HEK293 (cell line): Measurements from ENCODE around the gene AOAH.

Experiments used
- CTCF ChIA-PET: fragments of 350-600 bp; formaldehyde crosslinking; extraction: SDS; loops from one replicate; lab custom pipeline; 2021; ENCODE audit warnings: antibody characterized with exemption; lab: Yijun Ruan, JAX
- POLR2A ChIA-PET: fragments of 300-600 bp; formaldehyde crosslinking; extraction: SDS; loops from one replicate; lab custom pipeline; 2020; ENCODE audit warnings: antibody characterized with exemption, inconsistent platforms; lab: Yijun Ruan, JAX
- H3K27ac ChIP-seq: fragments of 200-500 bp; sonication (Bioruptor generic); 2 replicates; pipeline ENCODE4 v1.5.1; 2014; ENCODE audit warnings: low read depth, low read length, control low read depth, inconsistent platforms; ENCODE audit errors: extremely low read depth
- H3K36me3 ChIP-seq, 2 experiments: fragments of 200-500 bp in 1 of 2; sonication (Bioruptor generic) in 1 of 2; 1 replicate in 1 of 2; 2 replicates in 1 of 2; pipeline ENCODE4 v1.5.1; 2014 to 2017; ENCODE audit warnings: inconsistent platforms in 2 of 2, low read length in 2 of 2; ENCODE audit not compliant: control insufficient read depth in 2 of 2, insufficient read depth in 1 of 2
- H3K4me1 ChIP-seq: fragments of 200-500 bp; sonication (Bioruptor generic); 2 replicates; pipeline ENCODE4 v1.5.1; 2014; ENCODE audit warnings: mild to moderate bottlenecking, low read length, inconsistent platforms; ENCODE audit not compliant: control insufficient read depth, insufficient read depth
- H3K4me3 ChIP-seq: 2 replicates; pipeline ENCODE4 v1.5.1; 2011; ENCODE audit warnings: low read depth, mild to moderate bottlenecking, control low read depth, low read length, moderate library complexity
- H3K9me3 ChIP-seq: fragments of 200-500 bp; sonication (Bioruptor generic); 2 replicates; pipeline ENCODE4 v1.5.1; 2014; ENCODE audit warnings: low read depth, low read length, inconsistent platforms; ENCODE audit not compliant: control insufficient read depth, insufficient read depth
- FEZF1 ChIP-seq: fragments of 450-650 bp; formaldehyde crosslinking; IDR thresholded peaks from 2 replicates; pipeline ENCODE4 v1.5.1; 2016; ENCODE audit warnings: missing biosample characterization, missing genetic modification characterization
- GLI2 ChIP-seq: fragments of 450-650 bp; formaldehyde crosslinking; IDR thresholded peaks from 2 replicates; pipeline ENCODE4; 2017; ENCODE audit warnings: missing biosample characterization, missing genetic modification characterization, low read depth, borderline replicate concordance
- GLI4 ChIP-seq: fragments of 450-650 bp; formaldehyde crosslinking; IDR thresholded peaks from 2 replicates; pipeline ENCODE4 v1.5.1; 2016; ENCODE audit warnings: missing biosample characterization, missing genetic modification characterization
- GLIS1 ChIP-seq: fragments of 450-650 bp; formaldehyde crosslinking; IDR thresholded peaks from 2 replicates; pipeline ENCODE4 v1.5.1; 2016; ENCODE audit warnings: missing biosample characterization, missing genetic modification characterization
- HOXA7 ChIP-seq: sonication (generic); formaldehyde crosslinking; IDR thresholded peaks from 2 replicates; pipeline ENCODE4 v1.8.1; 2022; ENCODE audit warnings: missing genetic modification reagents, borderline replicate concordance
- PRDM6 ChIP-seq: fragments of 450-650 bp; formaldehyde crosslinking; IDR thresholded peaks from 2 replicates; pipeline ENCODE4 v1.5.1; 2017; ENCODE audit warnings: missing biosample characterization, missing genetic modification characterization
- RBAK ChIP-seq: fragments of 450-650 bp; formaldehyde crosslinking; IDR thresholded peaks from 2 replicates; pipeline ENCODE4 v1.5.1; 2016; ENCODE audit warnings: missing biosample characterization, missing genetic modification characterization
- SETDB1 ChIP-seq: IDR thresholded peaks from one replicate; pipeline ENCODE4 v1.6.1; 2017; ENCODE audit warnings: mild to moderate bottlenecking, low read length, moderate library complexity, mixed read lengths; ENCODE audit not compliant: insufficient read length
- ZBTB10 ChIP-seq: fragments of 450-650 bp; formaldehyde crosslinking; IDR thresholded peaks from 2 replicates; pipeline ENCODE4 v1.5.1; 2016; ENCODE audit warnings: missing biosample characterization, missing genetic modification characterization
- ZBTB11 ChIP-seq: fragments of 450-650 bp; formaldehyde crosslinking; conservative IDR thresholded peaks from 2 replicates; pipeline ENCODE4 v1.5.1; 2016; ENCODE audit warnings: low read depth, missing biosample characterization, missing genetic modification characterization
- ZNF169 ChIP-seq: fragments of 450-650 bp; formaldehyde crosslinking; IDR thresholded peaks from 2 replicates; pipeline ENCODE4 v1.5.1; 2016; ENCODE audit warnings: missing biosample characterization, missing genetic modification characterization
- ZNF239 ChIP-seq: fragments of 450-650 bp; formaldehyde crosslinking; IDR thresholded peaks from 2 replicates; pipeline ENCODE4 v1.5.1; 2016; ENCODE audit warnings: missing biosample characterization, missing genetic modification characterization
- ZNF266 ChIP-seq: fragments of 450-650 bp; formaldehyde crosslinking; IDR thresholded peaks from 2 replicates; pipeline ENCODE4 v1.5.1; 2016; ENCODE audit warnings: missing biosample characterization, missing genetic modification characterization, low read depth
- ZNF394 ChIP-seq: fragments of 450-650 bp; formaldehyde crosslinking; IDR thresholded peaks from 2 replicates; pipeline ENCODE4 v1.5.1; 2016; ENCODE audit warnings: missing biosample characterization, missing genetic modification characterization, mild to moderate bottlenecking, moderate library complexity, borderline replicate concordance
- ZNF473 ChIP-seq: fragments of 450-650 bp; formaldehyde crosslinking; IDR thresholded peaks from 2 replicates; pipeline ENCODE4 v1.5.1; 2017; ENCODE audit warnings: missing biosample characterization, missing genetic modification characterization
- ZNF488 ChIP-seq: fragments of 450-650 bp; formaldehyde crosslinking; IDR thresholded peaks from 2 replicates; pipeline ENCODE4 v1.5.1; 2016; ENCODE audit warnings: missing biosample characterization, missing genetic modification characterization
- ZNF518A ChIP-seq: fragments of 450-650 bp; formaldehyde crosslinking; conservative IDR thresholded peaks from 2 replicates; pipeline ENCODE4 v1.5.1; 2016; ENCODE audit warnings: low read depth, missing biosample characterization, missing genetic modification characterization
- ZNF571 ChIP-seq: fragments of 450-650 bp; formaldehyde crosslinking; IDR thresholded peaks from 2 replicates; pipeline ENCODE4 v1.5.0; 2017; ENCODE audit warnings: missing biosample characterization, missing genetic modification characterization
- ZNF623 ChIP-seq: fragments of 450-650 bp; formaldehyde crosslinking; IDR thresholded peaks from 2 replicates; pipeline ENCODE4 v1.5.1; 2016; ENCODE audit warnings: missing biosample characterization, missing genetic modification characterization
- ZNF624 ChIP-seq: fragments of 450-650 bp; formaldehyde crosslinking; IDR thresholded peaks from 2 replicates; pipeline ENCODE4 v1.5.1; 2017; ENCODE audit warnings: missing biosample characterization, missing genetic modification characterization

Gene AOAH

GRCh38 chr7:36716802-36717201 lies 7.5 kb downstream of the AOAH start (continued):
- TF ChIP-seq ZNF518A (tag by site-specific recombination) (peak; percentile 84), ZNF394 (tag by site-specific recombination) (peak; percentile 70; the same call in 1 of the 2 replicates), ZNF623 (tag by site-specific recombination) (peak; percentile 47; the same call in 1 of the 2 replicates), ZNF266 (0 out of 2 replicates have a peak, but pooled peaks have one; percentile 17)

- peaks cover 7% of the 10 kb centered on the region for H3K4me1 ChIP-seq
- TF ChIP-seq GLIS1 (tag by site-specific recombination), result peak; percentile 77
- TF ChIP-seq RBAK, result no peak
- peak; percentile 62 for TF ChIP-seq FEZF1 (tag by site-specific recombination)
- no peak for TF ChIP-seq ZNF488 (tag by site-specific recombination)
- TF ChIP-seq ZNF169, result no peak
- TF ChIP-seq, all 188 proteins: peak for 2
- Histone ChIP-seq H3K9me3 (no peaks in the 10 kb centered on the region), H3K27ac (no peak overlapping the region), H3K36me3 (no peaks in the 10 kb centered on the region), H3K4me3 (no peak overlapping the region)
- ChIA-PET POLR2A (no interaction called here), CTCF (interaction anchor here (0.6 to 1.5 kb wide), 2 partner anchors 42 to 472 kb away, joined by 3 to 4 read pairs; no protein-coding TSS in a partner anchor)
These were observed 12.3 kb downstream of the AOAH start for GRCh38 chr7:36712015-36712414.

GRCh38 chr7:36711256-36711655 lies 13.0 kb downstream of the AOAH start:
- Histone ChIP-seq H3K36me3 (no peaks in the 10 kb centered on the region), H3K4me3 (no peak overlapping the region), H3K27ac (no peak overlapping the region), H3K9me3 (no peaks in the 10 kb centered on the region), H3K4me1 (peaks cover 7% of the 10 kb centered on the region)
- ChIA-PET CTCF (interaction anchor here (1.5 kb wide), 1 partner anchor 41 kb away, joined by 4 read pairs; no protein-coding TSS in a partner anchor), POLR2A (no interaction called here)
- no peak for TF ChIP-seq ZBTB11 (tag by site-specific recombination)
- TF ChIP-seq SETDB1, result no peak
- no peak for TF ChIP-seq ZNF473 (tag by site-specific recombination)
- TF ChIP-seq GLI2 (tag by site-specific recombination), result no peak
- TF ChIP-seq GLI4 (tag by site-specific recombination), result no peak
- no peak for TF ChIP-seq HOXA7 (CRISPR knock-in tag)
- no peak for TF ChIP-seq ZNF571 (tag by site-specific recombination)
- TF ChIP-seq ZNF624, result no peak
- TF ChIP-seq ZNF239 (tag by site-specific recombination), result no peak
- TF ChIP-seq PRDM6 (tag by site-specific recombination), result no peak
- no peak for TF ChIP-seq ZBTB10 (tag by site-specific recombination)
